Loucy (cell line): ENCODE data around the gene SSBP3.

Experiments used
- H2AFZ ChIP-seq: fragments of 200-600 bp; sonication (generic); 2 replicates; pipeline ENCODE4 v1.6.0; 2016; ENCODE audit warnings: antibody characterized with exemption, mild to moderate bottlenecking, low read length, moderate library complexity
- H3F3A ChIP-seq: fragments of 200-600 bp; 2 replicates; pipeline ENCODE4 v1.6.0; 2016; ENCODE audit warnings: antibody characterized with exemption, low read depth, mild to moderate bottlenecking
- H3K27me3 ChIP-seq: fragments of 200-600 bp; sonication (generic); 2 replicates; pipeline ENCODE4 v1.6.1; 2014; ENCODE audit warnings: low read length, mild to moderate bottlenecking; ENCODE audit not compliant: insufficient read depth, poor library complexity, severe bottlenecking
- H3K36me3 ChIP-seq: fragments of 200-600 bp; sonication (generic); 2 replicates; pipeline ENCODE4 v1.6.1; 2016; ENCODE audit warnings: low read length; ENCODE audit not compliant: insufficient read depth
- H3K4me1 ChIP-seq: fragments of 200-600 bp; sonication (generic); 2 replicates; pipeline ENCODE4 v1.5.1; 2014; ENCODE audit warnings: low read length, mild to moderate bottlenecking; ENCODE audit not compliant: insufficient read depth, poor library complexity, severe bottlenecking
- H3K4me2 ChIP-seq: fragments of 200-600 bp; sonication (generic); 2 replicates; pipeline ENCODE4 v1.6.0; 2014; ENCODE audit warnings: antibody characterized with exemption, low read length, low read depth, mild to moderate bottlenecking; ENCODE audit not compliant: poor library complexity, severe bottlenecking
- H3K4me3 ChIP-seq: fragments of 200-600 bp; sonication (generic); 2 replicates; pipeline ENCODE4 v1.5.1; 2014; ENCODE audit warnings: low read length, mild to moderate bottlenecking, mixed read lengths; ENCODE audit not compliant: poor library complexity, severe bottlenecking
- H3K79me2 ChIP-seq: fragments of 200-600 bp; sonication (generic); 2 replicates; pipeline ENCODE4 v1.6.1; 2014; ENCODE audit warnings: low read length; ENCODE audit not compliant: insufficient read depth
- H3K9ac ChIP-seq: fragments of 200-600 bp; sonication (generic); 2 replicates; pipeline ENCODE4 v1.6.0; 2014; ENCODE audit warnings: mild to moderate bottlenecking, low read depth, low read length, moderate library complexity; ENCODE audit not compliant: poor library complexity, severe bottlenecking
- H3K9me2 ChIP-seq: fragments of 200-600 bp; sonication (generic); replicated peaks from 2 replicates; pipeline ENCODE4 v1.6.1; 2016; ENCODE audit warnings: low read depth, low read length, mixed read lengths
- H3K9me3 ChIP-seq: fragments of 200-600 bp; sonication (generic); 2 replicates; pipeline ENCODE4 v1.6.1; 2014; ENCODE audit warnings: mild to moderate bottlenecking, antibody characterized with exemption, low read length, low read depth; ENCODE audit not compliant: insufficient read depth
- H4K20me1 ChIP-seq: fragments of 200-600 bp; sonication (generic); 2 replicates; pipeline ENCODE4 v1.6.0; 2014; ENCODE audit warnings: antibody characterized with exemption, low read length, mild to moderate bottlenecking; ENCODE audit not compliant: insufficient read depth, poor library complexity, severe bottlenecking
- EZH2phosphoT487 ChIP-seq: fragments of 200-600 bp; IDR thresholded peaks from 2 replicates; pipeline ENCODE4 v1.6.1; 2018; ENCODE audit warnings: antibody characterized with exemption, mild to moderate bottlenecking, moderate library complexity, borderline replicate concordance
- TF ChIP-seq, protein P1 (sequence below): fragments of 200-600 bp; sonication (generic); conservative IDR thresholded peaks from 2 replicates; pipeline ENCODE4 v1.5.1; 2014; ENCODE audit warnings: mild to moderate bottlenecking, antibody characterized with exemption, low read length

The SSBP3 gene

DNA sequence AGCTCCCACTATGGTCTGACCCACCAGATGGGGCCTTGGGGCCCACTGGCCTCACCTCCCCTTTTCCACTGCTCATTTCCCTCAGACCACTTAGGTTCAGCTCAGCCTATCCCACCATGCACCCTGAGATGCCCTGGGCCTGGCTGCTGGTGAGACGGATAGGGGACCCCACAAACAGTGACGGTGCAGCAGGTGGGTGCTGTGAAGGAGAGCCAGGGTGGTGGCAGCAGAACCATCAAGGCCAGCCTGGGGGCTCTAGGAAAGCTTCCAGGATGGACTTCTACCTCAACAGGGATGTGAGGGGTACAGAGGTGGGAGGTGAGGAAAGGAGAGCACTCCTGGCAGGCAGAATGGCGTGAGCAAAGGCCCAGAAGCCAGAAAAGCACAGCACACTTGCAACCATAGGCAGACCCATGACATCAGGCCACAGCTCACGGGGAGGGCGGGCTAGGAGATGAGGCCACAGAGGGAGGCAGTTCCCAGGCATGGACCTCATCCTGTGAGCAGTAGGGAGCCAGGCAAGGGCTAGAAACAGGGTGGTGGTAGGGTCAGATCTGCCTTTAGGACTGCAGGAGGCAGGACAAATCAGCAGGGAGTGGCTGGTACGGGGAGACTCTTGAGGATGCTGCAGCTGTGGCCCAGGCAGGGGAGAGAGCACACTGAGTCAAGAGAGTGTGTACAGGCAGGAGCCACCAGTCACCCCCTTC lies 229.4 kb downstream of the SSBP3 start:
- Histone ChIP-seq H3K27me3 (no peaks in the 10 kb centered on the region), H3K4me3 (no peak overlapping the region), H3K9me3 (no peaks in the 10 kb centered on the region), H4K20me1 (no peaks in the 10 kb centered on the region), H3F3A (no peaks in the 10 kb centered on the region), H3K9me2 (no peaks in the 10 kb centered on the region), H3K9ac (no peak overlapping the region), H3K36me3 (no peaks in the 10 kb centered on the region), H3K4me2 (no peak overlapping the region), H2AFZ (no peak overlapping the region), H3K79me2 (no peaks in the 10 kb centered on the region), H3K4me1 (peaks cover 7% of the 10 kb centered on the region)
- TF ChIP-seq, protein P1, sequence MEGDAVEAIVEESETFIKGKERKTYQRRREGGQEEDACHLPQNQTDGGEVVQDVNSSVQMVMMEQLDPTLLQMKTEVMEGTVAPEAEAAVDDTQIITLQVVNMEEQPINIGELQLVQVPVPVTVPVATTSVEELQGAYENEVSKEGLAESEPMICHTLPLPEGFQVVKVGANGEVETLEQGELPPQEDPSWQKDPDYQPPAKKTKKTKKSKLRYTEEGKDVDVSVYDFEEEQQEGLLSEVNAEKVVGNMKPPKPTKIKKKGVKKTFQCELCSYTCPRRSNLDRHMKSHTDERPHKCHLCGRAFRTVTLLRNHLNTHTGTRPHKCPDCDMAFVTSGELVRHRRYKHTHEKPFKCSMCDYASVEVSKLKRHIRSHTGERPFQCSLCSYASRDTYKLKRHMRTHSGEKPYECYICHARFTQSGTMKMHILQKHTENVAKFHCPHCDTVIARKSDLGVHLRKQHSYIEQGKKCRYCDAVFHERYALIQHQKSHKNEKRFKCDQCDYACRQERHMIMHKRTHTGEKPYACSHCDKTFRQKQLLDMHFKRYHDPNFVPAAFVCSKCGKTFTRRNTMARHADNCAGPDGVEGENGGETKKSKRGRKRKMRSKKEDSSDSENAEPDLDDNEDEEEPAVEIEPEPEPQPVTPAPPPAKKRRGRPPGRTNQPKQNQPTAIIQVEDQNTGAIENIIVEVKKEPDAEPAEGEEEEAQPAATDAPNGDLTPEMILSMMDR = no peak
- TF ChIP-seq EZH2phosphoT487 = no peak
